CD4-positive, alpha-beta memory T cell (primary cell): ENCODE measurements around the gene GINM1. TPM values are rescaled to one million over a fixed set of nuclear protein-coding genes. Genes with fewer than 3 reads are reported as not detected.

Source experiments
- CTCF ChIA-PET: fragments of 350-600 bp; sonication (Branson Sonifier 250); formaldehyde crosslinking; loops from one replicate; lab custom pipeline; 2021; ENCODE audit warnings: inconsistent platforms; ENCODE audit not compliant: partially characterized antibody; lab: Charles Lee
- POLR2A ChIA-PET: fragments of 350-600 bp; sonication (Branson Sonifier 250); formaldehyde crosslinking; loops from one replicate; lab custom pipeline; 2021; ENCODE audit not compliant: partially characterized antibody; lab: Charles Lee
- DNase-seq, 5 donors: peaks; one replicate each; pipeline versions ENCODE4 v3.0.0 to v3.0.0-alpha.2; 2020 to 2022; ENCODE audit warnings: mixed read lengths in 1 of 5
- H3K27ac ChIP-seq: one replicate; pipeline ENCODE4 v1.7.0; 2013; ENCODE audit warnings: low read depth, low read length
- H3K27me3 ChIP-seq: 2 replicates; pipeline ENCODE4 v1.7.0; 2013; ENCODE audit warnings: mild to moderate bottlenecking, low read length, moderate library complexity; ENCODE audit not compliant: insufficient read depth
- H3K36me3 ChIP-seq: 2 replicates; pipeline ENCODE4 v1.7.0; 2013; ENCODE audit warnings: mild to moderate bottlenecking, low read length, moderate library complexity; ENCODE audit not compliant: insufficient read depth
- H3K4me1 ChIP-seq: 2 replicates; pipeline ENCODE4 v1.7.0; 2013; ENCODE audit warnings: mild to moderate bottlenecking, low read length, moderate library complexity; ENCODE audit not compliant: insufficient read depth
- H3K4me3 ChIP-seq, 2 donors: one replicate each; pipeline ENCODE4 v1.7.0; 2013; ENCODE audit warnings: low read length in 2 of 2, mild to moderate bottlenecking in 1 of 2
- H3K9me3 ChIP-seq, 2 donors: one replicate each; pipeline ENCODE4 v1.7.0; 2013; ENCODE audit warnings: low read length in 2 of 2, control low read depth in 1 of 2; ENCODE audit not compliant: control insufficient read depth in 1 of 2
- H3K27ac Mint-ChIP-seq, 7 donors: one replicate each; pipeline ENCODE4 v1.8.0; 2020 to 2021; ENCODE audit warnings: mixed read lengths in 7 of 7, mild to moderate bottlenecking in 6 of 7, inconsistent platforms in 3 of 7, moderate library complexity in 3 of 7
- H3K27me3 Mint-ChIP-seq, 2 donors: one replicate each; pipeline ENCODE4 v1.8.0; 2020 to 2021; ENCODE audit warnings: mixed read lengths in 2 of 2
- H3K36me3 Mint-ChIP-seq, 2 donors: one replicate each; pipeline ENCODE4 v1.8.0; 2020 to 2021; ENCODE audit warnings: mixed read lengths in 2 of 2, inconsistent platforms in 1 of 2, mild to moderate bottlenecking in 1 of 2
- H3K4me1 Mint-ChIP-seq, 4 donors: one replicate each; pipeline ENCODE4 v1.8.0; 2020 to 2021; ENCODE audit warnings: mixed read lengths in 4 of 4, mild to moderate bottlenecking in 1 of 4
- H3K4me3 Mint-ChIP-seq, 8 donors: one replicate each; pipeline ENCODE4 v1.8.0; 2020 to 2021; ENCODE audit warnings: mixed read lengths in 8 of 8, mild to moderate bottlenecking in 7 of 8, moderate library complexity in 6 of 8, inconsistent platforms in 3 of 8
- H3K9me3 Mint-ChIP-seq, 8 donors: one replicate each; pipeline ENCODE4 v1.8.0; 2020 to 2021; ENCODE audit warnings: mixed read lengths in 8 of 8, mild to moderate bottlenecking in 5 of 8, inconsistent platforms in 3 of 8, moderate library complexity in 1 of 8
- intact Hi-C: fragments of 100-400 bp; cut with micrococcal nuclease; formaldehyde crosslinking; loops from one replicate; pipeline ENCODE4 v1.15.1; 2023
- polyA plus RNA-seq, 2 donors: library from polyadenylated mRNA; unstranded; fragments of 300-500 nt; fragmentation: Illumina TruSeq; gene quantifications; one replicate each; pipeline ENCODE4 v1.2.3, GENCODE V29; 2021
- total RNA-seq, 2 experiments: library from RNA; stranded (reverse); gene quantifications; one replicate each; pipeline ENCODE4 v1.2.3, GENCODE V29; 2021

Gene GINM1
- total RNA-seq (10 to 100 TPM; 17.1 to 18.5 TPM), polyA plus RNA-seq (10 to 100 TPM; 23.2 to 26.1 TPM)

GRCh38 chr6:149565527-149566409 lies at the start of gene GINM1:
Gene GINM1 (plus strand): TSS chr6:149566375. CDS start chr6:149566415, 40 bp downstream.
- peak within 1 kb of the TSS; percentile 94 to 98 (median 96) for H3K4me3 Mint-ChIP-seq
- peaks cover 0 to 1% of the 10 kb centered on the region in 2 donors for H3K27me3 Mint-ChIP-seq
- Histone ChIP-seq H3K4me3 (peak within 1 kb of the TSS; percentile 61 to 94), H3K9me3 (no peaks in the 10 kb centered on the region), H3K27ac (peak within 1 kb of the TSS; percentile 93), H3K27me3 (no peaks in the 10 kb centered on the region), H3K4me1 (peaks cover 25% of the 10 kb centered on the region), H3K36me3 (no peaks in the 10 kb centered on the region)
- CTCF ChIA-PET: interaction anchor here (4.8 to 5.1 kb wide), 2 partner anchors 14 to 20 kb away, joined by 20 to 30 read pairs; partner anchors contain the start of gene PPIL4
- no peaks in the 10 kb centered on the region for H3K9me3 Mint-ChIP-seq
- peak; percentile 94 to 97 (median 96) for DNase-seq
- peak within 1 kb of the TSS; percentile 96 to 99 (median 98) for H3K27ac Mint-ChIP-seq
- POLR2A ChIA-PET: interaction anchor here (0.6 to 2.8 kb wide), 8 partner anchors 15 to 1886 kb away, joined by 3 to 31 read pairs (median 4); partner anchors contain the start of genes LATS1, PPIL4 and RMND1
- peaks cover 0 to 11% of the 10 kb centered on the region in 2 donors for H3K36me3 Mint-ChIP-seq
- intact Hi-C loops: loop anchor here (1.0 to 5.0 kb wide), 7 partner anchors 19 to 803 kb away; partner anchors contain the start of genes KATNA1, LATS1, NUP43 and PPIL4
- H3K4me1 Mint-ChIP-seq: peaks cover 8 to 29% (median 15%) of the 10 kb centered on the region in 4 donors

GRCh38 chr6:149529650-149530049 lies 36.5 kb upstream of the GINM1 start:
- peaks cover 5 to 8% (median 6%) of the 10 kb centered on the region in 4 donors for H3K4me1 Mint-ChIP-seq
- no peak overlapping the region for H3K4me3 Mint-ChIP-seq
- no peaks in the 10 kb centered on the region for H3K27me3 ChIP-seq
- no peaks in the 10 kb centered on the region for H3K4me1 ChIP-seq
- H3K4me3 ChIP-seq: no peak overlapping the region
- no peak for DNase-seq
- no peaks in the 10 kb centered on the region for H3K27me3 Mint-ChIP-seq
- CTCF ChIA-PET: interaction anchor here (2.9 kb wide), 1 partner anchor 12 kb away, joined by 8 read pairs; no protein-coding TSS in a partner anchor
- peaks cover 67% of the 10 kb centered on the region for H3K36me3 ChIP-seq
- H3K27ac Mint-ChIP-seq: peak overlapping the region in 3 of 7 donors; percentile 11 to 59 (median 43)
- no peak overlapping the region for H3K27ac ChIP-seq
- H3K36me3 Mint-ChIP-seq: peaks cover 42 to 72% of the 10 kb centered on the region in 2 donors
- H3K9me3 ChIP-seq: no peaks in the 10 kb centered on the region
- H3K9me3 Mint-ChIP-seq: no peaks in the 10 kb centered on the region
- intact Hi-C loops: no loop called here
- POLR2A ChIA-PET: no interaction called here

GRCh38 chr6:149534742-149535141 lies 31.4 kb upstream of the GINM1 start:
- no peak overlapping the region for H3K27ac ChIP-seq
- H3K4me3 ChIP-seq: no peak overlapping the region
- Mint-ChIP-seq H3K27ac (no peak overlapping the region), H3K36me3 (peaks cover 50 to 71% of the 10 kb centered on the region in 2 donors), H3K27me3 (no peaks in the 10 kb centered on the region), H3K4me1 (peaks cover 0 to 7% (median 6%) of the 10 kb centered on the region in 4 donors), H3K9me3 (no peaks in the 10 kb centered on the region), H3K4me3 (no peak overlapping the region)
- intact Hi-C loops: no loop called here
- no peaks in the 10 kb centered on the region for H3K27me3 ChIP-seq
- no peaks in the 10 kb centered on the region for H3K4me1 ChIP-seq
- H3K36me3 ChIP-seq: peaks cover 60% of the 10 kb centered on the region
- no peak for DNase-seq
- POLR2A ChIA-PET: no interaction called here
- CTCF ChIA-PET: interaction anchor here (1.0 kb wide), 1 partner anchor 17 kb away, joined by 3 read pairs; no protein-coding TSS in a partner anchor
- no peaks in the 10 kb centered on the region for H3K9me3 ChIP-seq

GRCh38 chr6:149541139-149541538 lies 25.0 kb upstream of the GINM1 start:
- H3K9me3 Mint-ChIP-seq: no peaks in the 10 kb centered on the region
- H3K4me1 Mint-ChIP-seq: peaks cover 31 to 45% (median 38%) of the 10 kb centered on the region in 4 donors
- Histone ChIP-seq H3K4me3 (no peak overlapping the region), H3K27me3 (no peaks in the 10 kb centered on the region), H3K36me3 (peaks cover 23% of the 10 kb centered on the region), H3K4me1 (peaks cover 32% of the 10 kb centered on the region), H3K27ac (no peak overlapping the region), H3K9me3 (no peaks in the 10 kb centered on the region)
- H3K36me3 Mint-ChIP-seq: peaks cover 30 to 55% of the 10 kb centered on the region in 2 donors
- H3K27ac Mint-ChIP-seq: peak overlapping the region in 2 of 7 donors; percentile 22 to 51
- CTCF ChIA-PET: no interaction called here
- intact Hi-C loops: loop anchor here (10.0 kb wide), 1 partner anchor 226 kb away; the partner anchor contains the start of gene TAB2
- POLR2A ChIA-PET: no interaction called here
- H3K27me3 Mint-ChIP-seq: no peaks in the 10 kb centered on the region
- H3K4me3 Mint-ChIP-seq: no peak overlapping the region
- DNase-seq: no peak

- Histone ChIP-seq H3K4me1 (peaks cover 32% of the 10 kb centered on the region), H3K9me3 (no peaks in the 10 kb centered on the region), H3K36me3 (peaks cover 3% of the 10 kb centered on the region), H3K27ac (peak overlapping the region; percentile 100), H3K27me3 (no peaks in the 10 kb centered on the region), H3K4me3 (peak overlapping the region; percentile 68 to 74)
- Mint-ChIP-seq H3K4me1 (peaks cover 27 to 53% (median 38%) of the 10 kb centered on the region in 4 donors), H3K4me3 (peak overlapping the region; percentile 97 to 100 (median 98)), H3K36me3 (peaks cover 8 to 35% of the 10 kb centered on the region in 2 donors), H3K9me3 (peaks cover 0 to 4% (median 0%) of the 10 kb centered on the region in 8 donors), H3K27ac (peak overlapping the region; percentile 98 to 100 (median 100)), H3K27me3 (peaks cover 0 to 3% of the 10 kb centered on the region in 2 donors)
- DNase-seq: no peak
- POLR2A ChIA-PET: interaction anchor here (0.6 to 3.6 kb wide), 16 partner anchors 8 to 479 kb away, joined by 3 to 31 read pairs (median 5); partner anchors contain the start of genes GINM1, KATNA1, LATS1 and NUP43
- intact Hi-C loops: loop anchor here (1.0 to 10.0 kb wide), 6 partner anchors 47 to 463 kb away; partner anchors contain the start of genes LATS1, NUP43, PCMT1 and TAB2
- CTCF ChIA-PET: interaction anchor here (0.7 to 3.9 kb wide), 8 partner anchors 13 to 516 kb away, joined by 3 to 30 read pairs (median 4); partner anchors contain the start of genes GINM1 and ZC3H12D
These were observed 21.4 kb upstream of the GINM1 start for GRCh38 chr6:149544646-149545257.

- Histone ChIP-seq H3K4me3 (peak overlapping the region; percentile 68 to 74), H3K36me3 (peaks cover 3% of the 10 kb centered on the region), H3K27ac (peak overlapping the region; percentile 100), H3K9me3 (no peaks in the 10 kb centered on the region), H3K4me1 (peaks cover 32% of the 10 kb centered on the region), H3K27me3 (no peaks in the 10 kb centered on the region)
- peaks cover 0 to 3% of the 10 kb centered on the region in 2 donors for H3K27me3 Mint-ChIP-seq
- CTCF ChIA-PET: interaction anchor here (0.6 to 3.9 kb wide), 15 partner anchors 8 to 517 kb away, joined by 3 to 30 read pairs (median 3); partner anchors contain the start of genes GINM1, LATS1, PCMT1 and ZC3H12D
- POLR2A ChIA-PET: interaction anchor here (0.7 to 3.6 kb wide), 19 partner anchors 8 to 775 kb away, joined by 3 to 31 read pairs (median 5); partner anchors contain the start of genes GINM1, KATNA1, LATS1 and NUP43
- intact Hi-C loops: loop anchor here (1.0 to 10.0 kb wide), 6 partner anchors 48 to 462 kb away; partner anchors contain the start of genes LATS1, NUP43, PCMT1 and TAB2
- H3K4me3 Mint-ChIP-seq: peak overlapping the region; percentile 97 to 100 (median 98)
- DNase-seq: peak; percentile 80 to 91 (median 84)
- H3K4me1 Mint-ChIP-seq: peaks cover 27 to 53% (median 38%) of the 10 kb centered on the region in 4 donors
- peak overlapping the region; percentile 98 to 100 (median 100) for H3K27ac Mint-ChIP-seq
- H3K9me3 Mint-ChIP-seq: peaks cover 0 to 4% (median 0%) of the 10 kb centered on the region in 8 donors
- H3K36me3 Mint-ChIP-seq: peaks cover 4 to 32% of the 10 kb centered on the region in 2 donors
These were observed 20.9 kb upstream of the GINM1 start for GRCh38 chr6:149545258-149545753.
